Lower leg skin (tissue), 3 donors: ENCODE measurements around the gene MTRF1L.

Experiments
- POLR2A ChIP-seq, 2 donors: fragments of 450-650 bp; IDR thresholded peaks; one replicate each; pipeline ENCODE4 v1.6.1; 2016 to 2017; ENCODE audit warnings: antibody characterized with exemption in 2 of 2, mild to moderate bottlenecking in 1 of 2, moderate library complexity in 1 of 2
- TF ChIP-seq, protein P1 (sequence below), 3 donors: fragments of 450-650 bp; IDR thresholded peaks; one replicate each; pipeline ENCODE4 v1.5.1; 2016; ENCODE audit warnings: antibody characterized with exemption in 3 of 3, mild to moderate bottlenecking in 3 of 3, moderate library complexity in 2 of 3

DNA sequence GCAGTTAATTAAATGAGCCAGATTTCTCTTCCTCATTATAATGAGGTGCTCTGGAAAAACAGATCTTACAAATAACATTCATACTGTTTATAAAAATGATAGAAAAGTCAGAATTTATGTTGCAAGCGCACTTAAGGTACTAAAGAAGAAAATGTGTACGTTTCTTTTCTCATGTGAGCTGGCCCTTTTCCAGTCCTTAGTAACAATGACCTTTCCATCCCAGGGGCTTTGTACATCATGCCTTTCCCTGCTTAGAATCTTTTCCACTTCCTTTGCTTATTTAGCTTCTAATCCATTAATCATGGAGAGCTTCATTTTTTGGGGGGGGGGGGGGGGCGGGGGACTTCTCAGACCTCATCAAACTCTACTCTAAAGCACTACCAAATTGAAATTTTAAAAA, 24.5 kb downstream of the MTRF1L start:
- TF ChIP-seq POLR2A (IDR thresholded peaks at IDR 0.05): no peak
- TF ChIP-seq, protein P1, sequence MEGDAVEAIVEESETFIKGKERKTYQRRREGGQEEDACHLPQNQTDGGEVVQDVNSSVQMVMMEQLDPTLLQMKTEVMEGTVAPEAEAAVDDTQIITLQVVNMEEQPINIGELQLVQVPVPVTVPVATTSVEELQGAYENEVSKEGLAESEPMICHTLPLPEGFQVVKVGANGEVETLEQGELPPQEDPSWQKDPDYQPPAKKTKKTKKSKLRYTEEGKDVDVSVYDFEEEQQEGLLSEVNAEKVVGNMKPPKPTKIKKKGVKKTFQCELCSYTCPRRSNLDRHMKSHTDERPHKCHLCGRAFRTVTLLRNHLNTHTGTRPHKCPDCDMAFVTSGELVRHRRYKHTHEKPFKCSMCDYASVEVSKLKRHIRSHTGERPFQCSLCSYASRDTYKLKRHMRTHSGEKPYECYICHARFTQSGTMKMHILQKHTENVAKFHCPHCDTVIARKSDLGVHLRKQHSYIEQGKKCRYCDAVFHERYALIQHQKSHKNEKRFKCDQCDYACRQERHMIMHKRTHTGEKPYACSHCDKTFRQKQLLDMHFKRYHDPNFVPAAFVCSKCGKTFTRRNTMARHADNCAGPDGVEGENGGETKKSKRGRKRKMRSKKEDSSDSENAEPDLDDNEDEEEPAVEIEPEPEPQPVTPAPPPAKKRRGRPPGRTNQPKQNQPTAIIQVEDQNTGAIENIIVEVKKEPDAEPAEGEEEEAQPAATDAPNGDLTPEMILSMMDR (IDR thresholded peaks at IDR 0.05): no peak
